Measurements from ENCODE around the gene OVCH1.

The OVCH1 gene

GRCh38 chr12:29380536-29381523 is 116.7 kb downstream of the OVCH1 start, which contains the start of gene ERGIC2:
TSS of gene ERGIC2 (minus strand) at chr12:29381172. CDS start at chr12:29371633, 9,539 bp downstream.
- no peaks in the 10 kb centered on the region for H3K27me3 ChIP-seq (ENCODE audit: insufficient read depth, low read depth)
- H3K4me1 ChIP-seq (ENCODE audit: low read depth, poor library complexity, severe bottlenecking), result peaks cover 26% of the 10 kb centered on the region
- H3K4me2 ChIP-seq, result peak within 1 kb of the TSS; percentile 81
- no peak within 1 kb of the TSS for H3K4me3 ChIP-seq (IDR thresholded peaks at IDR 0.05; ENCODE audit: insufficient read depth, low read depth, low read length)
- peak within 1 kb of the TSS; percentile 73 for H2AFZ ChIP-seq (ENCODE audit: low read depth)
- peak within 1 kb of the TSS; percentile 94 for H3K27ac ChIP-seq
- H3K9ac ChIP-seq, result peak within 1 kb of the TSS; percentile 93
- TF ChIP-seq, protein P1, sequence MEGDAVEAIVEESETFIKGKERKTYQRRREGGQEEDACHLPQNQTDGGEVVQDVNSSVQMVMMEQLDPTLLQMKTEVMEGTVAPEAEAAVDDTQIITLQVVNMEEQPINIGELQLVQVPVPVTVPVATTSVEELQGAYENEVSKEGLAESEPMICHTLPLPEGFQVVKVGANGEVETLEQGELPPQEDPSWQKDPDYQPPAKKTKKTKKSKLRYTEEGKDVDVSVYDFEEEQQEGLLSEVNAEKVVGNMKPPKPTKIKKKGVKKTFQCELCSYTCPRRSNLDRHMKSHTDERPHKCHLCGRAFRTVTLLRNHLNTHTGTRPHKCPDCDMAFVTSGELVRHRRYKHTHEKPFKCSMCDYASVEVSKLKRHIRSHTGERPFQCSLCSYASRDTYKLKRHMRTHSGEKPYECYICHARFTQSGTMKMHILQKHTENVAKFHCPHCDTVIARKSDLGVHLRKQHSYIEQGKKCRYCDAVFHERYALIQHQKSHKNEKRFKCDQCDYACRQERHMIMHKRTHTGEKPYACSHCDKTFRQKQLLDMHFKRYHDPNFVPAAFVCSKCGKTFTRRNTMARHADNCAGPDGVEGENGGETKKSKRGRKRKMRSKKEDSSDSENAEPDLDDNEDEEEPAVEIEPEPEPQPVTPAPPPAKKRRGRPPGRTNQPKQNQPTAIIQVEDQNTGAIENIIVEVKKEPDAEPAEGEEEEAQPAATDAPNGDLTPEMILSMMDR (conservative IDR thresholded peaks at IDR 0.05; ENCODE audit: low read depth, low read length), result no peak
- H3K79me2 ChIP-seq (ENCODE audit: insufficient read depth, low read depth), result peaks cover 48% of the 10 kb centered on the region
- no peaks in the 10 kb centered on the region for H4K20me1 ChIP-seq (ENCODE audit: insufficient read depth)
- H3K36me3 ChIP-seq (ENCODE audit: insufficient read depth), result no peaks in the 10 kb centered on the region; the same call in 1 of the 2 replicates

All from KMS-11 (cell line).